ENCODE data around the gene NT5M.

NT5M gene

GRCh38 chr17:17395246-17395802 is 92.2 kb downstream of the NT5M start:
- DNase-seq (ENCODE audit: low read depth), result no peak

- DNase-seq (ENCODE audit: low read depth), result no peak
Observed at GRCh38 chr17:17395885-17396284, 92.7 kb downstream of the NT5M start.

Data from HS-27A (cell line).